ENCODE data around the gene RFTN1. TPM values are rescaled to one million over a fixed set of nuclear protein-coding genes. Genes with fewer than 3 reads are reported as not detected.

RFTN1 gene
- total RNA-seq, 1 experiment from 2014 or later, result 4.5 TPM

- no peak for DNase-seq (ENCODE audit: unreplicated experiment)
- no TSS peak for BruUV-seq (replicated peaks)
- H3K27me3 Mint-ChIP-seq (ENCODE audit: insufficient read depth, unreplicated experiment), result peaks cover 47% of the 10 kb centered on the region
- ChIA-PET CTCF (interaction anchor here (0.6 to 2.4 kb wide), 2 partner anchors 22 to 871 kb away, joined by 5 to 6 read pairs; no protein-coding TSS in a partner anchor), POLR2A (no interaction called here)
- intact Hi-C loops (cut with micrococcal nuclease), result no loop called here
- no peaks in the 10 kb centered on the region for H3K36me3 Mint-ChIP-seq (ENCODE audit: insufficient read depth, unreplicated experiment)
- H3K4me1 Mint-ChIP-seq (ENCODE audit: insufficient read depth, unreplicated experiment), result no peaks in the 10 kb centered on the region
- no peak for TF ChIP-seq CTCF (IDR thresholded peaks at IDR 0.05; ENCODE audit: unreplicated experiment)
- no peak overlapping the region for H3K27ac Mint-ChIP-seq (ENCODE audit: low read depth, unreplicated experiment)
- H3K9me3 Mint-ChIP-seq (ENCODE audit: unreplicated experiment), result peaks cover 9% of the 10 kb centered on the region
- H3K4me3 Mint-ChIP-seq (ENCODE audit: unreplicated experiment), result no peak overlapping the region
These were observed 15.8 kb upstream of the RFTN1 start for GRCh38 chr3:16529264-16529663.

GRCh38 chr3:16528581-16528993 lies 15.1 kb upstream of the RFTN1 start:
- CTCF ChIA-PET, result interaction anchor here (0.6 to 2.4 kb wide), 2 partner anchors 22 to 870 kb away, joined by 5 to 6 read pairs; no protein-coding TSS in a partner anchor

GRCh38 chr3:16528106-16528505 lies 14.6 kb upstream of the RFTN1 start:
- CTCF ChIA-PET, result interaction anchor here (0.5 kb wide), 1 partner anchor 521 kb away, joined by 3 read pairs; no protein-coding TSS in a partner anchor
- Mint-ChIP-seq H3K4me3 (ENCODE audit: unreplicated experiment) (no peak overlapping the region), H3K27ac (ENCODE audit: low read depth, unreplicated experiment) (no peak overlapping the region), H3K36me3 (ENCODE audit: insufficient read depth, unreplicated experiment) (no peaks in the 10 kb centered on the region), H3K27me3 (ENCODE audit: insufficient read depth, unreplicated experiment) (peaks cover 35% of the 10 kb centered on the region), H3K9me3 (ENCODE audit: unreplicated experiment) (peaks cover 10% of the 10 kb centered on the region), H3K4me1 (ENCODE audit: insufficient read depth, unreplicated experiment) (no peaks in the 10 kb centered on the region)
- POLR2A ChIA-PET, result no interaction called here
- no peak for TF ChIP-seq CTCF (IDR thresholded peaks at IDR 0.05; ENCODE audit: unreplicated experiment)
- BruUV-seq (replicated peaks), result no TSS peak
- no peak for DNase-seq (ENCODE audit: unreplicated experiment)
- intact Hi-C loops (cut with micrococcal nuclease), result no loop called here

More at GRCh38 chr3:16528581-16528993, 15.1 kb upstream of the RFTN1 start:
- POLR2A ChIA-PET, result no interaction called here
- no peak for DNase-seq (ENCODE audit: unreplicated experiment)
- H3K9me3 Mint-ChIP-seq (ENCODE audit: unreplicated experiment), result peaks cover 10% of the 10 kb centered on the region
- H3K4me1 Mint-ChIP-seq (ENCODE audit: insufficient read depth, unreplicated experiment), result no peaks in the 10 kb centered on the region
- BruUV-seq (replicated peaks), result no TSS peak
- intact Hi-C loops (cut with micrococcal nuclease), result no loop called here
- H3K4me3 Mint-ChIP-seq (ENCODE audit: unreplicated experiment), result no peak overlapping the region
- no peak for TF ChIP-seq CTCF (IDR thresholded peaks at IDR 0.05; ENCODE audit: unreplicated experiment)
- no peak overlapping the region for H3K27ac Mint-ChIP-seq (ENCODE audit: low read depth, unreplicated experiment)
- H3K27me3 Mint-ChIP-seq (ENCODE audit: insufficient read depth, unreplicated experiment), result peaks cover 40% of the 10 kb centered on the region
- no peaks in the 10 kb centered on the region for H3K36me3 Mint-ChIP-seq (ENCODE audit: insufficient read depth, unreplicated experiment)

- Mint-ChIP-seq H3K36me3 (ENCODE audit: insufficient read depth, unreplicated experiment) (no peaks in the 10 kb centered on the region), H3K4me3 (ENCODE audit: unreplicated experiment) (no peak overlapping the region), H3K4me1 (ENCODE audit: insufficient read depth, unreplicated experiment) (no peaks in the 10 kb centered on the region), H3K27ac (ENCODE audit: low read depth, unreplicated experiment) (no peak overlapping the region), H3K27me3 (ENCODE audit: insufficient read depth, unreplicated experiment) (peaks cover 15% of the 10 kb centered on the region), H3K9me3 (ENCODE audit: unreplicated experiment) (peaks cover 10% of the 10 kb centered on the region)
- POLR2A ChIA-PET, result interaction anchor here (1.1 kb wide), 1 partner anchor 222 kb away, joined by 4 read pairs; no protein-coding TSS in a partner anchor
- CTCF ChIA-PET, result interaction anchor here (0.9 to 1.7 kb wide), 2 partner anchors 27 to 234 kb away, joined by 3 to 5 read pairs; no protein-coding TSS in a partner anchor
- no peak for TF ChIP-seq CTCF (IDR thresholded peaks at IDR 0.05; ENCODE audit: unreplicated experiment)
- BruUV-seq (replicated peaks), result no TSS peak
- DNase-seq (ENCODE audit: unreplicated experiment), result no peak
- intact Hi-C loops (cut with micrococcal nuclease), result no loop called here
These were observed 10.7 kb upstream of the RFTN1 start for GRCh38 chr3:16524196-16524595.
